Uterus (tissue), 4 donors: ENCODE data around the gene NOL6. TPM values are rescaled to one million over a fixed set of nuclear protein-coding genes. Genes with fewer than 3 reads are reported as not detected.

Source experiments
- DNase-seq, 2 donors: peaks; one replicate each; pipeline ENCODE4 v3.0.0-alpha.2; 2019 to 2020
- H3K27ac ChIP-seq, 2 donors: fragments of 200-600 bp; sonication (generic); 1 replicate in 1 of 2; 2 replicates in 1 of 2; pipeline ENCODE4 v1.5.1; 2016 to 2018
- H3K27me3 ChIP-seq, 2 donors: fragments of 200-600 bp; sonication (generic); one replicate each; pipeline ENCODE4 v1.5.1; 2018 to 2019; ENCODE audit warnings: control low read depth in 1 of 2
- H3K36me3 ChIP-seq, 2 donors: fragments of 200-600 bp; sonication (generic); one replicate each; pipeline ENCODE4 v1.5.1; 2019; ENCODE audit warnings: control low read depth in 1 of 2
- H3K4me1 ChIP-seq, 2 donors: fragments of 200-600 bp; sonication (generic); one replicate each; pipeline ENCODE4 v1.5.1; 2018 to 2019; ENCODE audit warnings: control low read depth in 1 of 2
- H3K4me3 ChIP-seq, 2 donors: fragments of 200-600 bp; sonication (generic); 1 replicate in 1 of 2; 2 replicates in 1 of 2; pipeline ENCODE4 v1.5.1; 2018 to 2019; ENCODE audit warnings: mild to moderate bottlenecking in 1 of 2
- H3K9me3 ChIP-seq, 2 donors: fragments of 200-600 bp; sonication (generic); one replicate each; pipeline ENCODE4 v1.5.1; 2019; ENCODE audit warnings: control low read depth in 1 of 2
- CTCF ChIP-seq, 4 experiments: fragments of 200-600 bp in 2 of 4; fragments of 450-650 bp in 2 of 4; sonication (generic) in 2 of 4; IDR thresholded peaks; one replicate each; pipeline ENCODE4 v1.5.1; 2016 to 2019; ENCODE audit warnings: antibody characterized with exemption in 4 of 4, mild to moderate bottlenecking in 2 of 4, moderate library complexity in 1 of 4
- POLR2A ChIP-seq, 2 donors: fragments of 450-650 bp; IDR thresholded peaks; one replicate each; pipeline ENCODE4 v1.6.1; 2016; ENCODE audit warnings: antibody characterized with exemption in 2 of 2, mild to moderate bottlenecking in 1 of 2, moderate library complexity in 1 of 2
- intact Hi-C: fragments of 100-400 bp; cut with DNase I; formaldehyde crosslinking; loops from one replicate; pipeline ENCODE4 v1.15.1; 2023; ENCODE audit warnings: low total_unique reads
- total RNA-seq, 4 donors: library from RNA; depleted of rRNA in 3 of 4; stranded (reverse); fragments of >200 nt in 3 of 4; gene quantifications; one replicate each; pipeline versions ENCODE4 v1.1.0 to v1.2.4, GENCODE V29; 2014 to 2023
- donor health status: DM: yes; HTN: yes; CAD: no.

The NOL6 gene
- total RNA-seq, 4 donors from 2014 or later: 7.9 to 35.4 (median 15.8) TPM

- H3K36me3 ChIP-seq: no peaks in the 10 kb centered on the region
- H3K27ac ChIP-seq: no peak overlapping the region
- H3K4me3 ChIP-seq: no peak overlapping the region
- no peaks in the 10 kb centered on the region for H3K4me1 ChIP-seq
- no peak for DNase-seq
- no peaks in the 10 kb centered on the region for H3K27me3 ChIP-seq
- no peaks in the 10 kb centered on the region for H3K9me3 ChIP-seq
- no peak for TF ChIP-seq CTCF (IDR thresholded peaks at IDR 0.05)
- TF ChIP-seq POLR2A (IDR thresholded peaks at IDR 0.05): no peak
- intact Hi-C loops: no loop called here
Measured at GRCh38 chr9:33438926-33439680, 34.6 kb downstream of the NOL6 start.

- no peaks in the 10 kb centered on the region for H3K27me3 ChIP-seq
- no peaks in the 10 kb centered on the region for H3K4me1 ChIP-seq
- no peaks in the 10 kb centered on the region for H3K36me3 ChIP-seq
- H3K27ac ChIP-seq: no peak overlapping the region
- no peak overlapping the region for H3K4me3 ChIP-seq
- TF ChIP-seq CTCF (IDR thresholded peaks at IDR 0.05) (no peak), POLR2A (IDR thresholded peaks at IDR 0.05) (no peak)
- intact Hi-C loops: no loop called here
- no peaks in the 10 kb centered on the region for H3K9me3 ChIP-seq
- no peak for DNase-seq
Measured at GRCh38 chr9:33437898-33438297, 35.8 kb downstream of the NOL6 start.

GRCh38 chr9:33437205-33437604 lies 36.5 kb downstream of the NOL6 start:
- Histone ChIP-seq H3K4me3 (no peak overlapping the region), H3K4me1 (no peaks in the 10 kb centered on the region), H3K9me3 (no peaks in the 10 kb centered on the region), H3K27ac (no peak overlapping the region), H3K27me3 (no peaks in the 10 kb centered on the region), H3K36me3 (no peaks in the 10 kb centered on the region)
- TF ChIP-seq POLR2A (IDR thresholded peaks at IDR 0.05) (no peak), CTCF (IDR thresholded peaks at IDR 0.05) (no peak)
- DNase-seq: no peak
- intact Hi-C loops: no loop called here

- Histone ChIP-seq H3K36me3 (no peaks in the 10 kb centered on the region), H3K4me3 (no peak overlapping the region), H3K27ac (no peak overlapping the region), H3K9me3 (no peaks in the 10 kb centered on the region), H3K27me3 (no peaks in the 10 kb centered on the region), H3K4me1 (no peaks in the 10 kb centered on the region)
- DNase-seq: no peak
- no peak for TF ChIP-seq POLR2A (IDR thresholded peaks at IDR 0.05)
- no peak for TF ChIP-seq CTCF (IDR thresholded peaks at IDR 0.05)
- intact Hi-C loops: no loop called here
Measured at GRCh38 chr9:33436445-33436844, 37.3 kb downstream of the NOL6 start.

GRCh38 chr9:33435821-33436277 lies 37.9 kb downstream of the NOL6 start:
- Histone ChIP-seq H3K36me3 (no peaks in the 10 kb centered on the region), H3K9me3 (no peaks in the 10 kb centered on the region), H3K4me1 (no peaks in the 10 kb centered on the region), H3K27me3 (no peaks in the 10 kb centered on the region), H3K27ac (no peak overlapping the region), H3K4me3 (no peak overlapping the region)
- no peak for TF ChIP-seq CTCF (IDR thresholded peaks at IDR 0.05)
- TF ChIP-seq POLR2A (IDR thresholded peaks at IDR 0.05): no peak
- DNase-seq: no peak
- intact Hi-C loops: no loop called here
